Measurements from ENCODE around the gene PRDM15. TPM values are rescaled to one million over a fixed set of nuclear protein-coding genes. Genes with fewer than 3 reads are reported as not detected.
A peak's percentile ranks its signal among the peaks of the same experiment; 100 is the strongest.

PRDM15 gene
- total RNA-seq, 1 experiment from 2014 or later: 9.8 TPM

GRCh38 chr21:41751611-41752011 is 127.5 kb downstream of the PRDM15 start:
- no TSS peak for BruUV-seq (replicated peaks)
- Histone ChIP-seq H3K79me2 (ENCODE audit: insufficient read depth, low read length) (peaks cover 59% of the 10 kb centered on the region; the same call in 1 of the 2 replicates), H3K27me3 (ENCODE audit: insufficient read depth, low read length) (no peaks in the 10 kb centered on the region), H2AFZ (ENCODE audit: low read depth, low read length, poor library complexity, severe bottlenecking) (no peak overlapping the region), H4K20me1 (ENCODE audit: insufficient read depth) (peaks cover 5% of the 10 kb centered on the region), H3K36me3 (ENCODE audit: control insufficient read depth in 1 of 2, insufficient read depth in 2 of 2, low read length in 2 of 2) (peaks cover 16 to 28% of the 10 kb centered on the region in 2 experiments), H3K4me1 (ENCODE audit: control insufficient read depth in 1 of 2, insufficient read depth in 2 of 2, low read length in 2 of 2) (peaks cover 35 to 43% of the 10 kb centered on the region in 2 experiments), H3K9ac (ENCODE audit: low read length) (no peak overlapping the region; the same call in 1 of the 2 replicates), H3K4me2 (ENCODE audit: low read length) (peak overlapping the region; percentile 67), H3K4me3 (replicated peaks in 1 of 2; ENCODE audit: low read depth in 1 of 2, low read length in 2 of 2) (no peak overlapping the region), H3K27ac (ENCODE audit: low read depth, low read length) (no peak overlapping the region), H3K9me2 (ENCODE audit: insufficient read depth) (no peaks in the 10 kb centered on the region), H3K9me3 (ENCODE audit: control insufficient read depth in 1 of 2, insufficient read depth in 1 of 2, low read depth in 1 of 2, low read length in 2 of 2) (no peaks in the 10 kb centered on the region)
- CTCF ChIA-PET: interaction anchor here (0.7 to 1.4 kb wide), 3 partner anchors 17 to 139 kb away, joined by 3 to 4 read pairs (median 4); no protein-coding TSS in a partner anchor
- DNase-seq (ENCODE audit: low read depth, low spot score) (no peak), ATAC-seq (no peak)
- POLR2A ChIA-PET: no interaction called here
- RAD21 ChIA-PET (ENCODE audit: low non-redundant PET in 1 of 2, low total read pairs in 2 of 2, uncharacterized antibody in 2 of 2, unreplicated experiment in 2 of 2): interaction anchor here in 1 of 2 experiments (0.7 kb wide), 1 partner anchor 98 kb away, joined by 3 read pairs; no protein-coding TSS in a partner anchor
- intact Hi-C loops (cut with micrococcal nuclease): no loop called here
- TF ChIP-seq FOSL1 (IDR thresholded peaks at IDR 0.05; ENCODE audit: low read depth) (no peak), ELF1 (IDR thresholded peaks at IDR 0.05; ENCODE audit: borderline replicate concordance, low read depth) (no peak)

DNA sequence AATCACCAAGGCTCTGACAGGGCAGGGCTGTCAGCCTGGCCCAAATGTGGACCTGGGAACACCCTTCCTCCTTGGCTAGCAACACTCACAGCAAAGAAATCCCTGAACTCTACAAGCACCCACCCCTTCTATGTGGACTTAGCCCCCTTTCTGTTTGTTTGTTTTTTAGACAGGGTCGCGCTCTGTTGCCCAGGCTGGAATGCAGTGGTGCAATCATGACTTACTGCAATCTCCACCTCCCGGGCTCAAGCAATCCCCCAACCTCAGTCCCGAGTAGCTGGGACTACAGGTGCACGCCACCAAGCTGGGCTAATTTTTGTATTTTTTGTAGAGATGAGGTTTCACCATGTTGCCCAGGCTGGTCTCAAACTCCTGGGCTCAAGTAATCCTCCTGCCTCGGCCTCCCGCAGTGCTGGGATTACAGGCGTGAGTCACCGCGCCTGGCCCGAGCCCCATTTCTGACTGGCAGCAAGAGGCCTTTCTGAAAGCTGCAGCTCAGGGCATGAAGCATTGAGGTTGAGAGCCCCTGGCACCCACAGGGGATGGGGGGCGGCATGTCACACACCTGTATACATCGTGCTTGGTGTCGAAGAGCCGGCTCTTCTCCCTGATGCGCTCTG is 128.5 kb downstream of the PRDM15 start:
- intact Hi-C loops (cut with micrococcal nuclease): no loop called here
- peak overlapping the region; percentile 17 for H3K27ac ChIP-seq (ENCODE audit: low read depth, low read length)
- peaks cover 16 to 24% of the 10 kb centered on the region in 2 experiments for H3K36me3 ChIP-seq (ENCODE audit: control insufficient read depth in 1 of 2, insufficient read depth in 2 of 2, low read length in 2 of 2)
- no peaks in the 10 kb centered on the region for H3K27me3 ChIP-seq (ENCODE audit: insufficient read depth, low read length)
- H3K9me2 ChIP-seq (ENCODE audit: insufficient read depth): no peaks in the 10 kb centered on the region
- H3K79me2 ChIP-seq (ENCODE audit: insufficient read depth, low read length): peaks cover 50% of the 10 kb centered on the region; the same call in 1 of the 2 replicates
- H3K4me2 ChIP-seq (ENCODE audit: low read length): peak overlapping the region; percentile 67
- TF ChIP-seq CBX3 (IDR thresholded peaks at IDR 0.05; ENCODE audit: low read depth) (0 out of 2 replicates have a peak, but pooled peaks have one; percentile 22), ELF1 (IDR thresholded peaks at IDR 0.05; ENCODE audit: borderline replicate concordance, low read depth) (no peak), TCF7L2 (IDR thresholded peaks at IDR 0.05; ENCODE audit: borderline replicate concordance, extremely low read depth, insufficient read depth, insufficient read length) (no peak), JUND (IDR thresholded peaks at IDR 0.05) (peak; percentile 57), CTCF (IDR thresholded peaks at IDR 0.05 in 2 of 3, conservative IDR thresholded peaks at IDR 0.05 in 1 of 3; ENCODE audit: borderline replicate concordance in 1 of 3, insufficient read depth in 1 of 3, low read depth in 2 of 3, low read length in 2 of 3) (no peak), SRF (IDR thresholded peaks at IDR 0.05; ENCODE audit: low read depth) (no peak), EZH2phosphoT487 (IDR thresholded peaks at IDR 0.05; ENCODE audit: borderline replicate concordance) (no peak), FOSL1 (IDR thresholded peaks at IDR 0.05; ENCODE audit: low read depth) (peak; percentile 52; the same call in 1 of the 2 replicates), POLR2AphosphoS5 (IDR thresholded peaks at IDR 0.05; ENCODE audit: low read depth, low read length) (no peak), SP1 (IDR thresholded peaks at IDR 0.05; ENCODE audit: low read depth) (0 out of 2 replicates have a peak, but pooled peaks have one; percentile 21)
- peaks cover 35 to 43% of the 10 kb centered on the region in 2 experiments for H3K4me1 ChIP-seq (ENCODE audit: control insufficient read depth in 1 of 2, insufficient read depth in 2 of 2, low read length in 2 of 2)
- DNase-seq (ENCODE audit: low read depth, low spot score): no peak
- peak overlapping the region; percentile 9; the same call in 1 of the 2 replicates for H3K9ac ChIP-seq (ENCODE audit: low read length)
- H3K4me3 ChIP-seq (replicated peaks in 1 of 2; ENCODE audit: low read depth in 1 of 2, low read length in 2 of 2): peak overlapping the region in 1 of 2 experiments; percentile 36; a peak in 2 of 4 replicates
- ChIA-PET RAD21 (ENCODE audit: low non-redundant PET in 1 of 2, low total read pairs in 2 of 2, uncharacterized antibody in 2 of 2, unreplicated experiment in 2 of 2) (interaction anchor here in 1 of 2 experiments (0.7 kb wide), 1 partner anchor 97 kb away, joined by 3 read pairs; no protein-coding TSS in a partner anchor), CTCF (interaction anchor here (1.8 kb wide), 1 partner anchor 138 kb away, joined by 5 read pairs; no protein-coding TSS in a partner anchor), POLR2A (no interaction called here)
- no peak overlapping the region for H2AFZ ChIP-seq (ENCODE audit: low read depth, low read length, poor library complexity, severe bottlenecking)
- no peaks in the 10 kb centered on the region for H3K9me3 ChIP-seq (ENCODE audit: control insufficient read depth in 1 of 2, insufficient read depth in 1 of 2, low read depth in 1 of 2, low read length in 2 of 2)
- no TSS peak for BruUV-seq (replicated peaks)
- peaks cover 5% of the 10 kb centered on the region for H4K20me1 ChIP-seq (ENCODE audit: insufficient read depth)
- ATAC-seq: peak; percentile 79
